ENCODE data around the gene TTLL12.

TTLL12 gene

DNA sequence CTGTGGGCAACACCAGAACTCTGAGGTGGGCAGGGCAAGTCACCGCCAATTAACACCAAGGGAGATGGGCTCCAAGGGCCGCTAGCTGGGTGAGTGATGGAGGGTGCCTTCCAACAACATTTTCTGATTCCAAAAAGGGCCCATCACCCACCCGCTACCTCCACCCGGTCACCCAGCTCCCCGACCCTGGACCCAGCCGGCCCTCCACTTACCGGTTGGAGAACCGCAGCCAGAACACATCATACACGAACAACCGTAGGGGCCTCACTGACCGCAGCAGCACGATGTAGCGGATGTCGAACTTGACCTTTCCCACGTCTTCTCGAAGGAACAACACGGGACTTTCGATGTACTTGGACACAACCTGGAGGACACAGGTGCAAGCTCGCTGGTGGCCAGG, 14.7 kb downstream of the TTLL12 start:
- no peak for DNase-seq (ENCODE audit: low spot score)

DNA sequence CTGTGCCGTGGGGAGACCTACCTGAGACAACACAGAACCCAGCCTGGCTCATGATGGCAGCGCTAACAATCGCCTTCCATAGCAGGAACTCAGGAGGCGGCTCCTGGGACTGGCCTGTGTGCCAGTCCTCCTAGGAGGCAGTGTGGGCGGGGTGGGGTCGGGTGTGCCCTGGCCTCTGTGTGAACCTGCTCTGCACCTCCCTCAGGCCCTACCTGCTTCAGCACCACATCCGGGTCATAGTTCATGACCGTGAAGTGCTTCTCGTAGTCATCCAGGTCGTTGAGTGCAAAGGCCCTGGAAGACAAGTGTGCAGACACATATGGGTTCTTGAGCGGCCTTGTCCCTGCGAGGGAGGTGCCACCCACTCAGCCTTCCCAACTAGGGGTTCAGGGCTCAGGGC, 15.3 kb downstream of the TTLL12 start:
- DNase-seq (ENCODE audit: low spot score), result no peak

DNA sequence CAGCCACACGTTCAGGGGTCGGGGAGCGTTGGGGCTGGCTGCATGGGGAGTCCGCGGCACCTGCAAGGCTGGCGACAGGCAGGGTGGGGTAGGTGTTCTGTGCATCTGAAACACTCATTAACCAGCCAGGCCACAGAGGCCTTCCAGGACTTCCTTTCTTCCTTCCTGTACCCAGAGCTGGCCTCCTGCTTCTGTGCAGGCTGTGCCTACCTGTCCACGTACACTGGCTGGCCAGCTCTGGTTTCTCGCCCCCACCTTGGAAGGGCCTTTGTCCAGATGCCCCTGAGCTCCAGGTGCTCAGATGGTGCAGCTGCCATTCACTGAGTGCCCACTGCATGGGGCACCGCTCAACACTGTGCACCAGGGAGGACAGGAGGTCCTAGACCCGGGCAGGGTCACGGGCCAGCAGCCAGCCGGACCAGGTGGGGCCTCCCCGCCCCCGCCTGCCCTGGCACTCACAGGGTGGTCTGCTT, 15.9 kb downstream of the TTLL12 start:
- DNase-seq (ENCODE audit: low spot score), result no peak

DNA sequence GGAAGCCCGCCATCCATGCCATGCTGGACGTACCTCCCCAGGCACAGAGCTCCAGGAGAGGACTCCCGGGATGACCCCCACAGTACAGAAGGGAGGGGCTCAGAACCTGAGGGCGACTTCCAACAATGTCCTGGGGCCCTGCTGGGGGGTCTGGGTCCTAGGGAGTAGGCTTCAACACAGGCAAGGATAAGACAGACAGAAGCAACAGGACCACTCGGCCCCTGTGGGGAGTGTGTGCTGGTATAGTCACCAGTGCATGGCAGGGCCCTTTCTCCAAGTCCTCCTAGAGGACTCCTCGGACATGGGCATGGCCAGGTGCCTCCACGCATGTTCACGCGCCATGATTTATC, 16.8 kb downstream of the TTLL12 start:
- DNase-seq (ENCODE audit: low spot score), result no peak

DNA sequence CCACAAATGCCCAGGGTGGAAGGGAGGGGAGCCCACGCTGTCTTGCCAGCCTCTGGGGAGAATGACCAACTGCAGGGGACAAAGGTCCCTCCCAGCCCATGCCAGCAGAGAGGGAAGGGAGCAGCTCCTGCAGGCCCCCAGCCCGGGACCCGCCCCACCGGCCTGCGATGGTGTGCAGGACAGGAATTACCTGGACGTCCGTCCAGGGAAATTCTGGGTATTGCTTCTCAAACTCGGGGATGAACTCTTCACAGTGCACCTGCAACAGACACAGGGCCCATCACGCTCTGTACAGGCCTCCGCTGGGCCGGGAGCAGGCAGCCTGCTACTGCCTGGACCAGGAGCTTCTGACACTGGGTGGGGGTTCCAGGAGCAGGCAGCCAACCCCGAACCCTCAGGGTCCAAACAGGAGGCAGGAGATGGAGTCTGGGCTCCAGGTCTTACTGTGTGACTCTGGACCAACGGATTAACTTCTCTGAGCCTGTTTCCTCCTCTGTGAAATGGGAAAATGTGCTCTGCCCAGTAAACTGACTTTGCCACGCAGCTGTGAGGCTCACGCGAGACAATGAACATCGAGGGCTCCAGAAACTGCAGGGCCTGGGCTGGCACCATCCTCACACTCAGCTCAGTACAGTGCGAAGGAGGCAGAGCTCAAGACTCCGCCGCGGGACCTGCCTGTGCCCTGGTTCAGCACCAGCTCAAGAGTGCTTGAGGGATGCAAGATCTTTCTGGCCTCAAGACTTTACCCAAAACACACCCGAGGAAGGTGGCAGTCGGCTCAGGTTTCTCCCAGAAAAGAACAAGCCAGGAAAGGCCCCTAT, 17.4 kb downstream of the TTLL12 start:
- DNase-seq (ENCODE audit: low spot score), result no peak

DNA sequence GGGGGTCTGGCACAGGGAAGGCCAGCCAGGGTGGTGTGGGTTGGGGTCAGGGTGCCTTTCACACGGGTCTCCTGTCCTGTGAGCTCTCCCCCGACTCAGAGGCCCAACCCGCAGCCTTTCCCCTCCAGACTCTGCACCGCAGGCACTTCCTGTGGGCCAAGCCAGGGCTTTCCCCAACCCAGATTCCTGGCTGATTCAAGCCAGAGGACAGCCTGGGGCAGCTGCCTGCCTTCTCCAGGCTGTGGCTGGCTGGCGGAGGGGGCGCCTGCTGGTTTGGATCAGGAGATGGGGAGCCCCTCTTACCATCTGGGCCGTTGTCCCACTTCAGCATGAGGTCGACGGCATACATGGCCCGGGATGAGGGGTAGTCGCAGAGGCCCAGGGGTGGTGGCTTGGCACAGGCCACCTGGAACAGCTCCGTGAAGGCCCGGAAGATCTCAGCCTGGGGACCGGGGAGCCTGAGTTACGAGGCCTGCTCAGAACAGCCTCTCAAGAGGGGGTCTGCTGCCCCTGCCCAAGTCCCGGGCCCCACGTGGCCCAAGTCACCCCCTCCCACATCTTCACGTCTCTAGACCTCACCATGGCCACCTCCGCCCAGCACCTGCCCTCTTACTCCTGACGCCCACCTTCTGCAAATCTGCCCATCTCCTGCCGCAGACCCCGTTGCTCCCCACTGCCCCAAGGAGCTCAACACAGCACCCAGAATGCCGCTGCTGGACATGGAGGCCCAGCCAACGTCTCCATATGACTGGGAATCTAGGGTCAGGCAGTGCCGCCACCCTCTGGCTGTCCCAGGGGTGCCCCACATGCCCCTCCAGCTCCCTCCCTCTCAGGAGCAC, 18.2 kb downstream of the TTLL12 start:
- DNase-seq (ENCODE audit: low spot score), result no peak

DNA sequence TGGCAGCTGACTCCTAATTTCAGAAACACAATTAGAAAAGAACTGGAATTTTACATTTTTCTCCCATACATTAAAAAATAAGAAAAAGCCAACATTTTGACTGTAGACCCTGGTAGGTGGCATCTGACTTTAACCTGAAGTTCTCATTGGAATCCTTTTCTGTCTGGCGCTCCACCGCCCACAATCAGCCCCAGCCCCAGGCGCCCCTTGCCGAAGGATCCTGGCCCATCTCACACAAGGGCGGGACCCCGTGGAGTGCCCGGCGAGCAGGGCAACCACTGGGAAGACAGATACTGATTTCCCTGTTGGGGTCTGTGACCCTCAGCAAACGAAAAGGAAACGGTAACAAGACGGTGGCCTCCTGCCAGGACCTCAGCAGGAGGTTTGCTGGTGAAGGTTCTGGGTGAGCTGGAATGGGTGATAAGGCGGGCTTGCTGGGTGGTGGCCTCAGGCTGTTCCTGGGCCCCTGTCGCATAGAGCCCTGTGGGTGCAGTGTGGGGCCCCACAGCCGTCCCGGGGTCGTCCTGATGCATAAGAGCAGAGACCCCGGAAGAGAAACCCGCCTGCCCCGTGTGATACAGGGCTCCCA, 19.8 kb downstream of the TTLL12 start:
- peak; percentile 83 for DNase-seq (ENCODE audit: low spot score)

DNA sequence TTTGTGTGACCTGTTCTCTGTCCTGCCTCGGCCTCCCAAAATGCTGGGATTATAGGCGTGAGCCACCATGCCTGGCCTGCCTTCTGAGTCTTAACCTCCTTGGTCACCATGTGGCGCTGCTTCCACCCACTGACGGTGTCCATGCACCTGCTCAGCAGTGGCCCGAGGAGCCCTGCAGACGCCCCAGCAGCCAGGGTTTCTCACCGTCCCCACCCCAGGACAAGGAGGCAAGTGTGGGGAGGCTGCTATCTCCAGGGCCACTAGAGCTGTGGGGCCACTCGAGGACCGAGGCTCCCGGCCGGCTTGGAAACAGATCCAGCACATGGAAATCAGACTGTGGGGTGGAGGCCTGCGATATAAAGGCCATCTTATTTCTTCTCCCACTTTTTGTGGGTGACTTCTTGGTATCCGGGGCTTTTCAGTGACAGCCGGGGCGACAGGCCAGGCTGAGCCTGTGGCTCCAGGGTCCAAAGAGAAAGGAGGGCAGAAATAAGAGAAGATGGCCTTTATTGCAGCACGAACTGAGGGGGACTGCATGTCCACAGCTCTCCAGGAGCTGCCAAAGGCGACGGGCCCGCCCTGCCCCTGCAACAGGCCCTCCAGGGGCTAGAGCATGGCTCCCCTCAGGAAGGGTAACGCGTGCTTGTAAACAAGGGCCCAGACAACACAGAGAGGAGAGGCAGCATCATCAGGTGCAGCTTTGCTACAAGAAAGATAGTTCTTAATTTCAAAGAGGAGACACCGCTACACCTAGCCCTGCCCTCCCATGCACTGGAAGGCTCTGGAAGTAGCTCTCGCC, 20.6 kb downstream of the TTLL12 start:
- DNase-seq (ENCODE audit: low spot score), result no peak

DNA sequence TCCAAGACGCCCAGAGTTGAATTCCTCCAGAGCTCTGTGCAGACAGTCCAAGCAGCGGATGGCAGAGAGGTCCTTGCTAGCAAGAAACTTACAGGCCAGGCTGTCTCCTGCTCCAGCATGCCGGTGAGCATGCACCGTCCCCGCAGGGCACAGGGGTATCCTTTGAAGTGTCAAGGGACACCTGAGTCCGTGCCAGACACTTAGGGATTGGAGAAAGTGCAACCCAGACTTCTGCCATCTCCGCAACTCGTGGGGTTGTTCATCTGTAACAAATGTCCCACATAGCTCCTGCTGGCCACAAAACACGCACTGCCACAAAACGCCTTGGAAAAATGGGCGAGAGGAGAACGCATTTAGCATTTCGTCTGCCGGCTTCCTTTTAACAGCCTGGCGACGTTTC, 22.3 kb downstream of the TTLL12 start:
- DNase-seq (ENCODE audit: low spot score), result no peak

DNA sequence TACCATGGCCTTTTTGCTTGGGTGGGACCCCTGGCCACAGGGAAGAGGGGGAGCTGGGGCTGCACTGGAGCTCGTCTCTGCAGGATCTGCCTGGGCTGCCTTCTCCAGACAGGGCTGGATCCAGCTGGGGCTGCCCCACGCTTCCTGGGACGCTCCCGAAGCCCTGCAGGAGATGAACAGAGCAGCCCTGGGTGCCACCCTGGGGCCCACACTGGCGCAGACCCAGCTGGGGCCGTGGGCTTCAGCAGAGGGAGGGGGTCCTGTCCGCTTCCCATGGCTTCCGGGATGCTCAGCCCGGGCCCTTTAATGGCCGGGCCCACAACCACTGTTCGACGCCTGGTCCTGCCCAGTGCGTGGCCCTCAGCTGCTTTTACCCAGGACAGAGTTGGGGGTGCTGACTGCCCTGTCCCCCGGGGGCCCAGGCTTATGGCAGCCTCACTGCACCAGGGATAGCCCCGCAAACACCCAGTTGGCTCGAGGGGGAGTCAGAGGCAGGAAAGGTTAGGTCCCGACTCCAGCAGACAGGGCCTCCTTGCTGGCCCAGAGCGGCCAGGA, 23.6 kb downstream of the TTLL12 start:
- no peak for DNase-seq (ENCODE audit: low spot score)

DNA sequence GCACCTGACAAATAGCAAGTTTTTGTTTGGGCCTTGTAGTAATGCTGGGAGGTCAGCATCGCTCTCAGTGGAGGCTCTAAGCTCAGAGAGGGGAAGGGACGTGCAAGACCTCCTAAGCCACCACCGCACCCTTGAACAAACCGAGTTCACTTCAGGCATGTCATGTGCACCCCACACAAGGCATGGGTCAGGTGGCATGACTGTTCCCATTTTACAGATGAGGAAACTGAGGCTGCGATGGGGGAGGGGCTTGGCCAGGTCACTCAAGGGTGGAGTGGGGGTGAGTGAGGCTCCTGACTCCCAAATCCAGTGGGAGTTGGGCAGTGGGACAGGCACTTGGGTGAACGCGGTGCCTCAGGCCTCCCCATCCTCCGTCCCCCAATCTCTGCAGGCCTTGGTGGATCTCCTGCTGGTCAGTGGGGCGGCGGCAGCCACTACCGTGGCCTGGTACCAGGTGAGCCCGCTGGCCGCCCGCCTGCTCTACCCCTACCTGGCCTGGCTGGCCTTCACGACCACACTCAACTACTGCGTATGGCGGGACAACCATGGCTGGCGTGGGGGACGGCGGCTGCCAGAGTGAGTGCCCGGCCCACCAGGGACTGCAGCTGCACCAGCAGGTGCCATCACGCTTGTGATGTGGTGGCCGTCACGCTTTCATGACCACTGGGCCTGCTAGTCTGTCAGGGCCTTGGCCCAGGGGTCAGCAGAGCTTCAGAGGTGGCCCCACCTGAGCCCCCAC, 24.4 kb downstream of the TTLL12 start:
- no peak for DNase-seq (ENCODE audit: low spot score)

DNA sequence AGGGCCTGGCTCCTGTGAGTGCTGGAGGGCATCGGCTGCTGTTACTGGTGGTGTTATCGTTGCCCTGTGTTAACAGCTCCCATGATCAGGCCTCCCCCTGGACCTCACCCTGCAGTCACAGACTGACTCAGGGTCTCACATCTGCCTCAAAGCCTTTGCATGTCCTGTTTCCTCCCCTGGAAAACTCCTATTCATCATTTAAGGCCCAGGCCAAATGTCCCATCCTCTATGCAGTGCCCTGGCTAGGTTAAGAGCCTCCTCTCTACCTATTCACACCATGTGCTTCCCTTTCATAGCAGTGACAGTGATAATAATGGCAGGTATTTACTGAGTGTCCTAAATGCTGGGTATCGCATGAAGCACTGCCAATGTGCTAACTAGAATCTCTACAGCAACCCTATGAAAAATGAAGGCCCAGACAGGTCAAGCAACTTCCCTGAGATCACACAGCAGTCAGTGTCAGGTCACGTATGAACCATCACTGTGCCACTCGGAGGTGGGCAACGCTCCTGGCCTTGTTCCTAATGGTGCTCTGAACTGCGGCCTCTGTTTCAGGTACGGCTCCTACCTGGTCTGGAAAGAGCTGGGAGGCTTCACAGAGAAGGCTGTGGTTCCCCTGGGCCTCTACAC, 26.3 kb downstream of the TTLL12 start:
- DNase-seq (ENCODE audit: low spot score), result no peak

DNA sequence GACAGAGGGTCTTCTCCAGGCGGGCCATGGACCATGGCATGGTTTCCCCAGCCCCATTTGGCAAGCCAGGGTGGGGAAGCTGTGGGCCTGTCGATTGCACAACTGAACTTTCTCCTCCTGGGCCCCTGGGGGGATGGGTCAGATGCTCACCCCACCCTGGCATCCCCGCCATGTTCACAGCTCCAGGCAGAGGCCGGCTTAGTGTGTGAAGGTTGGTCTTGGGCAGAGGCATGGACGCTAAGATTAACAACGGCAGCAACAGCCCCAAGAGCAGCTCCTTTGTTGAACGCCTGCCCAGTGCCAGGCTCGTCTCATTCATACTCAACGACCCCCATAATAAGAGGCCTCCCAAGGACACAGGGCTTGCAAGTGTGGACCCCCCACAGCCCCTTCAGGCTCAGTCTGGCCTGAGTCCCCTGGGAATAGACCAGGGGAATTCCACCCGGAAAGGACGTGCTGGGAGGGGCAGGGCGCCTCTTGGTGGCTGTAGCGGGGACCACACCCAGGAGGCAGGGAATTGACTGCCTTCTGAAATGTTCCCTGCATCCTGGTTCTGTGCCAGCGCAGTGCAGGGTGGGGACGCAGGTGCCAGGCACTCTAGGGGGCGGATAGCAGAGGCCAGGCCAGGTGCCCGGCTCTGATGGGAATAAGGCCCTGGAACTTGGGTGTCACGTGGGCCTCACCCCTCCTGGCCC, 27.3 kb downstream of the TTLL12 start:
- no peak for DNase-seq (ENCODE audit: low spot score)

DNA sequence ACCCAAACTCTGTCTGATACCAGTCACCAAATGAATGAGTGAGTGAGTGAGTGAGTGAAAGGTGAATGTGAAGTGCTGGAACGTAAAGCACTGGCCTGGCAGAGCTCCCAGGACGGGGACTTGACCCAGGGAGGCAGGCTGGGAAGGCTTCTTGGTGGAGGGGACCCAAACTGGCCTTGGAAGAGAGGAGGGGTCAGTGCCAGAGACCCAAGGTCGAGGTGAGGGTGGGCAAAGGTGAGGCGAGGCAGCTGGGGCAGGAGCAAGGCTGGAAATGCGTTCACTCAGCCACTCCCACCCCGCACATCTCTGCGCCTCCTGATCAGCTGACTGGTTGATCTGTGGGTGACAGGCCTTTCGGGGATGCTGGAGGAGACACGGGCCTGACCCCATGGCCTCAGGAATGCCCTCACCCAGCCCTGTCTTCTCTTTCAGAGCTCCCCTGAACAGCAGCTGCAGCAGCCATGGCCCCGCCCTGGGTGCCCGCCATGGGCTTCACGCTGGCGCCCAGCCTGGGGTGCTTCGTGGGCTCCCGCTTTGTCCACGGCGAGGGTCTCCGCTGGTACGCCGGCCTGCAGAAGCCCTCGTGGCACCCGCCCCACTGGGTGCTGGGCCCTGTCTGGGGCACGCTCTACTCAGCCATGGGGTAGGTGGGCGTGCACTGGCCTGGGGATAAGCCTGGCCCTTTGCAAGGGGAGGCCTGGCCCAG, 28.0 kb downstream of the TTLL12 start:
- no peak for DNase-seq (ENCODE audit: low spot score)

DNA sequence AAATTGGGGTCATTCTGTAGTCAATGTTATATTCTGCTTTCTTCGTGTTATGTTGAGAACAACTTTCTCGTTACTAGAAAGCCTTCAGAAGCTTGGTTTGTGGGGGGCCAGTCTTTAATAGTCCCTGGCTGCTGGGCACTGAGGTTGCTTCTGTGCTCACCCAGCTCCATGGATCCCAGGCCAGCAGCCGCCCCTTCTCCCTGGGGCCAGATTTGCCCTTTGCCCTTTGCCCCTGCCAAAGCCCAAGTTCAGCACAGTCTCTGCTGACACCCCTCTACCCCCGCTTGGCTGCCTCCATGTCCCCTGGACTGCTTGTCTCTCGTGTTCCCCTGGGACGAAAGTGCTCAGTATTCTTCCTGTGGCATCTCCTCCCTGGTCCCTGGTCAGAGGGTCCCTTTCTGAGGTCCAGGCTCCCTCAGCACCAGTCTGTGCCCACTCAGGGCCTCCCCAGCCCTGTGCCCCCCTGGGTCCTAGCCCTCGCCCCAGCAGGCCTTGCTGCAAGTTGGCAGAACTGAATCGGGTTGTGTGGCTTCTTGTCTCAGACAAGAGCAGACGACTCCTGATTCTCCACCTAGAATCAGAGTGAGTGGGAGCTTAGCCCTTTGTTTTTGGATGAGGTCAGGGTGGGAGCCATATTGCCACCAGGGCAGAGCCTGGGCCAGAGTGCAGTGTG, 28.9 kb downstream of the TTLL12 start:
- DNase-seq (ENCODE audit: low spot score), result no peak

DNA sequence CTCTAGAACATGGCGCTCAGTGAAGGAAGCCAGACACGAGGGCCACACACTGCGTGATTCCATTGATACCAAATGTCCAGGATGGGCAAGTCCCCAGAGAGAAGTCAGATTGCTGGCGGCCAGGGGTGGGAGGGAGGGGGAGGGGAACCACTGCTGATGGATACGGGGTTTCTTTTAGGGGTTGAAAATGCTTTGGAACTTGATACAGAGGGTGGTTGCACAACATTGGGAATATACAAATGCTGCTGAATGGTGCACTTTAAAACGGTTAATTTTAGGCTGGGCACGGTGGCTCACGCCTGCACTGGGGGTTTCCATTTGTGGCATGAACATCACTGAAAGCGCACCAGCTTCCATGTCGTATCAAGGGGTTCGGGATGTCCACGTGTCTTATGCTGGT, 30.5 kb downstream of the TTLL12 start:
- no peak for DNase-seq (ENCODE audit: low spot score)

DNA sequence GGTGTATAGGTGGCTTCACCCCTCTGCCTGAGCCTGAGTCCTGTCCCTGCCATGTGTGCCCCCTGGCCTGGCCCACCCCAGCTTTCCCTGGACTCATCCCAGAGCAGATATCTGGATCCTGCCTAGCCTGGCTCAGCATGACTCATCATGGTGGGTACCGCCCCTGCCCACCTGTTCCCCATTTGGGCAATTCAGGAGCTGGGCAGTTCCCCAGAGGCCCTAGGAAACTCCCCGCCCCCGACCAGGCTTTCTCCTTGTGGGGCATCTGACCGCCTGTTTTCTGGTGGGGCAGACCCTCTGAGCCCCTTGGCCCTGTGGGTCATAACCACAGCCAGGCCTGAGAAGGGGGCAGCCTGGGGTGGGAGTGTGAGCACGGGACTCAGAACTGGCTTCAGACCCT, 31.1 kb downstream of the TTLL12 start:
- DNase-seq (ENCODE audit: low spot score), result no peak

DNA sequence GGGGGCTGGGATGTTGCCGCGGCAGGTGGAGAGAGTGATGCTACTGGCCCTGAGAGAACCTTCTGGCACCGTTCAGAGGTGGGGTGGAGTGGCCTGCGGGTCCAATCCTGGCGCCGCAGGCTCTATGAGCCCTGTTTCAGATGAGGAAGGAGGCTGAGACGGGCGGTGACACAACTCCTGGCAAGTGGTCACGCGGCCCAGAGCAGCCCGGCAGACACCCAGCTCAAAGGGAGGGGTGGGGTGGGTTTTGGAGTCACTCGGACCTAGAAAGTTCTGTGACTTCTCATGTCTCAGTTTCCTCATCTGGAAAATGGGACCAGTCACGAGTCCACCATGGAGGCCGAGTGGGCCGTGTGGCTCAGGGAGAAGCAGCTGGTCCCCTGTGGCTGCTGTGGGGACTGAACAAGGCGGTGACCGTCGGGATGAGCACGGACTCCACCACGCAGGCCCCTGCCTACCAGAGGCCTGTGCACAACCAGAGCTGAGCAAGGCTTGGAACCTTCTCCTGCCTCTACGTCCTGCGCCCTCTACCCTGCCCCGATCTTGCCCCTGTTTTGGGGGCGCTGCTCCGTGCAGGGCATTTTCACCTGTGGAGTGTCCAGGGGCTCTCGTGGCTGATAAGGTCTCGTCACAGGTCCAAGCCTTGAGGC, 31.9 kb downstream of the TTLL12 start:
- no peak for DNase-seq (ENCODE audit: low spot score)
